HG03097 (cell line): ENCODE measurements around the gene CEBPZ.
"Not testable (repeated sequence)": the region's sequence is repeated elsewhere in the genome, so short reads cannot be mapped to it uniquely, and the experiment has no call there.

Experiments
- ATAC-seq: cut with Tn5 transposase; IDR thresholded peaks from one replicate; pipeline ENCODE4 v1.9.1; 2021; ENCODE audit not compliant: unreplicated experiment, low FRiP score

CEBPZ gene

GRCh38 chr2:37231241-37232130 is at the start of gene CEBPZ, which contains the start of gene NDUFAF7:
Gene CEBPZ (minus strand): TSS chr2:37231596. CDS start chr2:37231567, 29 bp downstream.
Gene NDUFAF7 (plus strand): TSS chr2:37231658. CDS start chr2:37231706, 48 bp downstream.
- ATAC-seq = peak; percentile 89

GRCh38 chr2:37276291-37276690 is 44.9 kb upstream of the CEBPZ start:
- no peak for ATAC-seq

GRCh38 chr2:37274359-37274965 is 43.1 kb upstream of the CEBPZ start:
- no peak for ATAC-seq

- ATAC-seq = no peak
Measured at GRCh38 chr2:37271376-37272067, 40.1 kb upstream of the CEBPZ start.

GRCh38 chr2:37268111-37268510 is 36.7 kb upstream of the CEBPZ start:
- ATAC-seq = no peak

GRCh38 chr2:37267685-37268084 is 36.3 kb upstream of the CEBPZ start:
- no peak for ATAC-seq

- no peak for ATAC-seq
Measured at GRCh38 chr2:37263839-37264238, 32.4 kb upstream of the CEBPZ start.

- ATAC-seq = no peak
Measured at GRCh38 chr2:37262522-37262921, 31.1 kb upstream of the CEBPZ start.

- ATAC-seq = no peak
Measured at GRCh38 chr2:37250869-37251740, 19.7 kb upstream of the CEBPZ start.

- no peak for ATAC-seq
Measured at GRCh38 chr2:37246205-37246604, 14.8 kb upstream of the CEBPZ start.

- no peak for ATAC-seq
Measured at GRCh38 chr2:37244755-37245154, 13.4 kb upstream of the CEBPZ start.

GRCh38 chr2:37244017-37244416 is 12.6 kb upstream of the CEBPZ start:
- no peak for ATAC-seq

GRCh38 chr2:37243435-37243834 is 12.0 kb upstream of the CEBPZ start:
- no peak for ATAC-seq

- ATAC-seq = no peak
Measured at GRCh38 chr2:37232131-37232933, 936 bp upstream of the CEBPZ start.

- no peak for ATAC-seq
Measured at GRCh38 chr2:37230581-37230980, 815 bp downstream of the CEBPZ start.

GRCh38 chr2:37228788-37229187 is 2.6 kb downstream of the CEBPZ start:
- ATAC-seq = no peak

- ATAC-seq = no peak
Measured at GRCh38 chr2:37226863-37227262, 4.5 kb downstream of the CEBPZ start.

GRCh38 chr2:37225129-37225528 is 6.3 kb downstream of the CEBPZ start:
- not testable (repeated sequence) for ATAC-seq

- ATAC-seq = no peak
Measured at GRCh38 chr2:37224063-37224462, 7.3 kb downstream of the CEBPZ start.

- ATAC-seq = no peak
Measured at GRCh38 chr2:37223131-37223530, 8.3 kb downstream of the CEBPZ start.
